ENCODE measurements around the gene GALNTL6.

DNA sequence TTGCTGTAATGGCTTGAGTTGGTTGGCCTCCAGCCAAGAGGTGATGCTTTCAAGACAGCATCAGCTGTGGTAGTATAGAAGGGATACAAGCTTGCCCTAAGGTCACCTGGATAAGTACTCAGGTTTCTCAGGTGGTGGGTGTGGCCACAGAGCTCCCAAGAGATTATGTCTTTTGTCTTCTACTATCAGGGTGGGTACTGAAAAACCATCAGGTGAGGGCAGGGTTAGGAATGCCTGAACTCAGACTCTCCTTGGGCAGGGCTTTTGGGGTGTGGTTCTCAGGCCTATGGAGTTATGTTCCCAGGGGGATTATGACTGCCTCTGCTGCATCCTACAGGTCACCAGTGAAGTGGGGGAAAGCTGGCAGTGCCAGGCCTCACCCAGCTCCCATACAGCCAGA lies 700.8 kb downstream of the GALNTL6 start:
- TF ChIP-seq, protein P1, sequence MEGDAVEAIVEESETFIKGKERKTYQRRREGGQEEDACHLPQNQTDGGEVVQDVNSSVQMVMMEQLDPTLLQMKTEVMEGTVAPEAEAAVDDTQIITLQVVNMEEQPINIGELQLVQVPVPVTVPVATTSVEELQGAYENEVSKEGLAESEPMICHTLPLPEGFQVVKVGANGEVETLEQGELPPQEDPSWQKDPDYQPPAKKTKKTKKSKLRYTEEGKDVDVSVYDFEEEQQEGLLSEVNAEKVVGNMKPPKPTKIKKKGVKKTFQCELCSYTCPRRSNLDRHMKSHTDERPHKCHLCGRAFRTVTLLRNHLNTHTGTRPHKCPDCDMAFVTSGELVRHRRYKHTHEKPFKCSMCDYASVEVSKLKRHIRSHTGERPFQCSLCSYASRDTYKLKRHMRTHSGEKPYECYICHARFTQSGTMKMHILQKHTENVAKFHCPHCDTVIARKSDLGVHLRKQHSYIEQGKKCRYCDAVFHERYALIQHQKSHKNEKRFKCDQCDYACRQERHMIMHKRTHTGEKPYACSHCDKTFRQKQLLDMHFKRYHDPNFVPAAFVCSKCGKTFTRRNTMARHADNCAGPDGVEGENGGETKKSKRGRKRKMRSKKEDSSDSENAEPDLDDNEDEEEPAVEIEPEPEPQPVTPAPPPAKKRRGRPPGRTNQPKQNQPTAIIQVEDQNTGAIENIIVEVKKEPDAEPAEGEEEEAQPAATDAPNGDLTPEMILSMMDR (IDR thresholded peaks at IDR 0.05), result no peak
- no peak for TF ChIP-seq POLR2A (IDR thresholded peaks at IDR 0.05)
